OCI-LY7 (cell line): Measurements from ENCODE around the gene PRR12. TPM values are rescaled to one million over a fixed set of nuclear protein-coding genes. Genes with fewer than 3 reads are reported as not detected.

Source experiments
- BruUV-seq: library from RNA; stranded (reverse); fragments of 400-500 nt; replicated peaks from 2 replicates; lab custom pipeline; 2021; lab: Mats Ljungman, UMichigan
- CTCF ChIA-PET: fragments of 300-600 bp; sonication (Branson Sonifier 250); formaldehyde crosslinking; loops from one replicate; lab custom pipeline; 2022; ENCODE audit warnings: antibody characterized with exemption; ENCODE audit not compliant: unreplicated experiment; lab: Charles Lee
- POLR2A ChIA-PET: fragments of 300-600 bp; sonication (Branson Sonifier 250); formaldehyde crosslinking; loops from one replicate; lab custom pipeline; 2022; ENCODE audit warnings: antibody characterized with exemption; lab: Charles Lee
- DNase-seq: peaks from one replicate; pipeline ENCODE4 v3.0.0-alpha.2; 2015; ENCODE audit warnings: low spot score
- H2AFZ ChIP-seq: fragments of 200-600 bp; sonication (generic), shearing (Covaris generic); 2 replicates; pipeline ENCODE4 v1.6.1; 2014; ENCODE audit warnings: mild to moderate bottlenecking, antibody characterized with exemption, low read length, moderate library complexity
- H3K27ac ChIP-seq: fragments of 200-600 bp; sonication (generic); 2 replicates; pipeline ENCODE4 v1.5.1; 2014; ENCODE audit warnings: mixed run types, low read depth, mild to moderate bottlenecking, moderate library complexity, low read length, inconsistent platforms; ENCODE audit not compliant: poor library complexity, severe bottlenecking
- H3K36me3 ChIP-seq: fragments of 200-600 bp; sonication (generic); 2 replicates; pipeline ENCODE4 v1.6.1; 2014; ENCODE audit warnings: mild to moderate bottlenecking, antibody characterized with exemption, low read length, moderate library complexity, mixed read lengths; ENCODE audit not compliant: insufficient read depth
- H3K4me1 ChIP-seq: fragments of 200-600 bp; sonication (generic); 2 replicates; pipeline ENCODE4 v1.5.1; 2014; ENCODE audit warnings: mild to moderate bottlenecking, low read length; ENCODE audit not compliant: insufficient read depth, poor library complexity, severe bottlenecking
- H3K4me2 ChIP-seq: fragments of 200-600 bp; sonication (generic); 2 replicates; pipeline ENCODE4 v1.6.1; 2014; ENCODE audit warnings: mild to moderate bottlenecking, low read length
- H3K4me3 ChIP-seq: fragments of 200-600 bp; sonication (generic); 2 replicates; pipeline ENCODE4 v1.5.1; 2014; ENCODE audit warnings: mild to moderate bottlenecking, low read depth, low read length; ENCODE audit not compliant: poor library complexity, severe bottlenecking
- H3K79me2 ChIP-seq: fragments of 200-600 bp; sonication (generic); 2 replicates; pipeline ENCODE4 v1.6.1; 2016; ENCODE audit warnings: low read depth, mild to moderate bottlenecking, low read length, moderate library complexity, mixed read lengths; ENCODE audit not compliant: insufficient read depth
- H3K9me2 ChIP-seq: fragments of 200-600 bp; sonication (generic); 2 replicates; pipeline ENCODE4 v1.6.1; 2016; ENCODE audit warnings: mild to moderate bottlenecking, low read length, mixed read lengths; ENCODE audit not compliant: insufficient read depth
- H3K9me3 ChIP-seq: fragments of 200-600 bp; sonication (generic); 2 replicates; pipeline ENCODE4 v1.6.1; 2014; ENCODE audit warnings: mild to moderate bottlenecking, mixed run types, low read length, mixed read lengths
- H4K20me1 ChIP-seq: fragments of 200-600 bp; sonication (generic); 2 replicates; pipeline ENCODE4 v1.6.1; 2014; ENCODE audit warnings: mild to moderate bottlenecking, antibody characterized with exemption, low read length, moderate library complexity, mixed read lengths; ENCODE audit not compliant: insufficient read depth
- EZH2phosphoT487 ChIP-seq: fragments of 200-600 bp; sonication (generic); IDR thresholded peaks from 2 replicates; pipeline ENCODE4 v1.6.1; 2018; ENCODE audit warnings: low read depth, borderline replicate concordance, mild to moderate bottlenecking, mixed run types, antibody characterized with exemption, low read length, moderate library complexity, mixed read lengths
- intact Hi-C: fragments of 100-400 bp; cut with micrococcal nuclease; formaldehyde crosslinking; loops from one replicate; pipeline ENCODE4 v1.10.0; 2022; ENCODE audit not compliant: unreplicated experiment
- total RNA-seq, 2 experiments: library from RNA; depleted of rRNA in 1 of 2; stranded (reverse); fragments of >200 nt in 1 of 2; shearing (Covaris generic) in 1 of 2; gene quantifications; 2 replicates each; pipeline ENCODE4 v1.2.3, GENCODE V29; 2014 to 2022
- TF ChIP-seq, protein P1 (sequence below): fragments of 200-600 bp; sonication (generic); conservative IDR thresholded peaks from 2 replicates; pipeline ENCODE4 v1.5.1; 2014; ENCODE audit warnings: mild to moderate bottlenecking, antibody characterized with exemption, low read length, moderate library complexity, mixed read lengths

Gene PRR12
- total RNA-seq, 2 experiments from 2014 or later, result 6.5 to 32.8 TPM

DNA sequence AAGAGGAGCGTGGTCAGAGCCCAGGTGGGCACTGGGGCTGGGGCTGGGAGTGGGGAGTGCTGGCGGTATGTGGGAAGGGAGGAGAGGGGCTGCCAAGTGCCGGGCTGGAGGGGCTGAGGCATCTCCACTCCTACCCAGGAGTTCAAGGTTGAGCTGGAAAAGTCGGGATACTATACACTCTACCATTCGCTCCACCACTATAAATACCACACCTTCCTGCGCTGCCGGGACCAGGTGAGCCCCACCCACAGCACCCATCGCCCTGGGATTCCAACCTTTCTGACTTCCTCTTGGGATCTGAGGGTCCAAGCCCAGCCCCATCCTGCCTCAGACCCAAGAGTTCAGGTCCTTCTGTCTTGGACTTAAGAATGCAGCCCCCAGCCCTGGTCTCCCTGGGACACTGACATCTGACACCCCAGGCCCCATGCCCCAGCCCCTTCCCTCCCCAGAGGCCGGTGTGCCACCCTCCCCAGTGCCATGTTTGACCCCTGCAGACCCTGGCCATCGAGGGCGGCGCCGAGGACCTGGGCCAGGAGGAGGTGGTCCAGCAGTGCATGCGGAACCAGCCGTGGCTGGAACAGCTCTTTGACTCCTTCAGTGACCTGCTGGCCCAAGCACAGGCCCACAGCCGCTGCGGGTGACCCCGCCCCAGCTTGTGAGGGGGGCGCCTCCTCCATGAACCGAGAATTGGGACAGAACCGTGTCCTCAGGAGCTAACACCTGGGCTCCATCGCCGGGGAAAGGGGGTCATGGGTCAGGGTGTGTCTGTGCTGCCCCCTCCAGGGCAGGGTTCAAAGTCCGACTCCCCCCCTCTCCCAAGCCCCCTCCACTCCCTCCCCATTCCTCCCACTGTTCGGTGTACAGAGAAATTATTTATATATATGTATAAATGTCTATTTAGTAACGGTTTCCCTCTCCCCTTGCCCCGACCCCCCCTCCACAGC is 34.3 kb downstream of the PRR12 start:
- ChIA-PET POLR2A (interaction anchor here (0.6 kb wide), 1 partner anchor 142 kb away, joined by 3 read pairs; the partner anchor contains the start of gene AP2A1), CTCF (no interaction called here)
- Histone ChIP-seq H3K4me3 (no peak overlapping the region), H2AFZ (no peak overlapping the region), H3K27ac (no peak overlapping the region), H3K9me2 (no peaks in the 10 kb centered on the region), H4K20me1 (no peaks in the 10 kb centered on the region), H3K4me2 (no peak overlapping the region), H3K9me3 (no peaks in the 10 kb centered on the region), H3K79me2 (no peaks in the 10 kb centered on the region), H3K4me1 (no peaks in the 10 kb centered on the region), H3K36me3 (peaks cover 68% of the 10 kb centered on the region)
- TF ChIP-seq, protein P1, sequence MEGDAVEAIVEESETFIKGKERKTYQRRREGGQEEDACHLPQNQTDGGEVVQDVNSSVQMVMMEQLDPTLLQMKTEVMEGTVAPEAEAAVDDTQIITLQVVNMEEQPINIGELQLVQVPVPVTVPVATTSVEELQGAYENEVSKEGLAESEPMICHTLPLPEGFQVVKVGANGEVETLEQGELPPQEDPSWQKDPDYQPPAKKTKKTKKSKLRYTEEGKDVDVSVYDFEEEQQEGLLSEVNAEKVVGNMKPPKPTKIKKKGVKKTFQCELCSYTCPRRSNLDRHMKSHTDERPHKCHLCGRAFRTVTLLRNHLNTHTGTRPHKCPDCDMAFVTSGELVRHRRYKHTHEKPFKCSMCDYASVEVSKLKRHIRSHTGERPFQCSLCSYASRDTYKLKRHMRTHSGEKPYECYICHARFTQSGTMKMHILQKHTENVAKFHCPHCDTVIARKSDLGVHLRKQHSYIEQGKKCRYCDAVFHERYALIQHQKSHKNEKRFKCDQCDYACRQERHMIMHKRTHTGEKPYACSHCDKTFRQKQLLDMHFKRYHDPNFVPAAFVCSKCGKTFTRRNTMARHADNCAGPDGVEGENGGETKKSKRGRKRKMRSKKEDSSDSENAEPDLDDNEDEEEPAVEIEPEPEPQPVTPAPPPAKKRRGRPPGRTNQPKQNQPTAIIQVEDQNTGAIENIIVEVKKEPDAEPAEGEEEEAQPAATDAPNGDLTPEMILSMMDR, result no peak
- no peak for TF ChIP-seq EZH2phosphoT487
- intact Hi-C loops, result no loop called here
- DNase-seq, result no peak
- TSS peak; percentile 30 for BruUV-seq

DNA sequence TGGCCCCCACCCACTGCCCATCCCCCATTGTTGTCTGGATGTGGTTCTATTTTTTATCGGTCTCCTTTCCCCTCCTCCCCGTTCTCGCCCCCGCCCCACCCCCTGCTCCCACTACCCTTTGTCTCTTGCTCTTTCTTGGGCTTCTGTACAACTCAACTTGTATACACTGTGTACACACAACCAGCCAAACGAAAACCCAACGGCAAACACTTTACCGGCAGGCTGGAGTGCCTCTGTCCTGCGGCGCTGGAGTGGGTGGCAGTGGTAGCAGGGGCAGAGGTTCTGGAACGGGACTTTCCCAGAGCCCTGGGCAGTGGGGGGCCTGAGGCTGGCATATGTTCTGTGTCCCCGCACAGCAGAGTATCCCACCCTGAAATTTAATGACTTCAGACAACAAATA is 35.2 kb downstream of the PRR12 start:
- Histone ChIP-seq H3K4me1 (no peaks in the 10 kb centered on the region), H3K4me3 (no peak overlapping the region), H3K27ac (no peak overlapping the region), H3K36me3 (peaks cover 63% of the 10 kb centered on the region), H3K4me2 (no peak overlapping the region), H4K20me1 (no peaks in the 10 kb centered on the region), H2AFZ (no peak overlapping the region), H3K9me2 (no peaks in the 10 kb centered on the region), H3K9me3 (no peaks in the 10 kb centered on the region), H3K79me2 (no peaks in the 10 kb centered on the region)
- TF ChIP-seq, protein P1, result no peak
- no peak for TF ChIP-seq EZH2phosphoT487
- intact Hi-C loops, result no loop called here
- CTCF ChIA-PET, result no interaction called here
- no peak for DNase-seq
- no TSS peak for BruUV-seq
- POLR2A ChIA-PET, result no interaction called here

DNA sequence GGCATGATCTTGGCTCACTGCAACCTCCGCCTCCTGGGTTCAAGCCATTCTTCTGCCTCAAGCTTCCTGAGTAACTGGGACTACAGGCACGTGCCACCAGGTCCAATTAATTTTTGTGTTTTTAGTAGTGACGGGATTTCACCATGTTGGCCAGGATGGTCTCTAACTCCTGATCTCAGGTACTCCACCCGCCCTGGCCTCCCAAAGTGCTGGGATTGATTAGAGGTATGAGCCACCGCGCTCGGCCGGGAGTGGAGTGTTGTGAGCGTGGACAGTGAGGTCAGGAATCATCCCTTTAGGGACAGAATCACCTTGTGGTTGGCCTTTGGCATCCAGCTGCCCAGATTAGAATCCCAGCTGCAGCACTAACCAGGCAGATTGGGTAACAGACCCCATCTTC is 38.7 kb downstream of the PRR12 start:
- H3K79me2 ChIP-seq, result no peaks in the 10 kb centered on the region
- no peak overlapping the region for H2AFZ ChIP-seq
- DNase-seq, result no peak
- no peaks in the 10 kb centered on the region for H3K9me3 ChIP-seq
- TF ChIP-seq EZH2phosphoT487, result no peak
- TF ChIP-seq, protein P1, result no peak
- POLR2A ChIA-PET, result no interaction called here
- no peaks in the 10 kb centered on the region for H3K9me2 ChIP-seq
- BruUV-seq, result no TSS peak
- intact Hi-C loops, result no loop called here
- H3K4me1 ChIP-seq, result no peaks in the 10 kb centered on the region
- H4K20me1 ChIP-seq, result no peaks in the 10 kb centered on the region
- H3K4me2 ChIP-seq, result no peak overlapping the region
- no peak overlapping the region for H3K4me3 ChIP-seq
- peaks cover 40% of the 10 kb centered on the region for H3K36me3 ChIP-seq
- no peak overlapping the region for H3K27ac ChIP-seq
- CTCF ChIA-PET, result no interaction called here
